T-helper 2 cell treated with Interferon-gamma antibody and Interleukin-4, amounts not matched to agents 100 ng/mL and 5 ng/mL, for 36 hours (primary cell): ENCODE data around the gene NFS1. TPM values are rescaled to one million over a fixed set of nuclear protein-coding genes. Genes with fewer than 3 reads are reported as not detected.

Experiments
- intact Hi-C: fragments of 100-400 bp; cut with micrococcal nuclease; formaldehyde crosslinking; loops from one replicate; pipeline ENCODE4 v1.15.1; 2023
- total RNA-seq: library from RNA; stranded (reverse); gene quantifications from 2 replicates; pipeline ENCODE4 v1.2.3, GENCODE V29; 2022

Gene NFS1
- total RNA-seq, 1 donor from 2014 or later: 30.8 TPM

- intact Hi-C loops: no loop called here
Measured at GRCh38 chr20:35650632-35651031, 48.5 kb downstream of the NFS1 start.

- intact Hi-C loops: no loop called here
Measured at GRCh38 chr20:35648836-35649235, 50.3 kb downstream of the NFS1 start.

DNA sequence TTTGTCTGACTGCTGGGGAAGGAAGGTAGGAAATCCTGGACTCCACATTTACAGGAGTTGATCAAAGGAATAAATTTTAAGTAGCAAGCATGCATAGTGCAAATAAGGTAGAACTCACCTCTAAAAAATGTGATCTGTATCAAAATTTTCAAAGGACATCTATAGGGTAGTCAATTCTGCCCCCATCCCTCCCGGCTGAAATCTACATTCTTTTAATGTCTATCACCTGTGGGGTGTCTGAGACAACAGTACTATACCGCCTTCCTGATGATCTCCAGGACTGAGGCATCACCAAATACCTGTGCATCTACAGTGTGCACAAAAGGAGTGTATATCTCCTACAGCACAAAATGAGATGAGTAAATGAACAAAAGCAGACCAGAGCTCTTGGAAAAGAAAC is 54.3 kb downstream of the NFS1 start:
- intact Hi-C loops: no loop called here

DNA sequence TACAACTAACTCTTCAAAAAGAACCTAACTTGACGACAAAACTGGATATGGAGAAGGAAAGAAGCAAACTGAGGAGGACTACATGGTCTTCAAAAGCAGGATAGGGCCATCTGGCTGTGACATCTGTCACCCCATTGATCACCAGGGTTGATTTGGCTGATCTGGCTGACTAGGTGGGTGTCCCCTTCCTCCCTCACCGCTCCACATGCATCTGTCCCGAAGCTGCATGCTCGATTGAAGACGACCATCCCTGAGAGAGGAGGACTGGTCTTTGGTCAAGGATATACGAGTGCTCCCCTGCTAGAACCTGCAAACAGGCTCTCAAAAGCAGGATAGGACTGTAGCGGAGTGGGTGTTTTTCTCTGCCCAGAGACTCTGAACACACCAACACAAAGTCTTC is 56.1 kb downstream of the NFS1 start:
- intact Hi-C loops: no loop called here

- intact Hi-C loops: no loop called here
Measured at GRCh38 chr20:35641743-35642142, 57.4 kb downstream of the NFS1 start.

- intact Hi-C loops: no loop called here
Measured at GRCh38 chr20:35640724-35641123, 58.4 kb downstream of the NFS1 start.

DNA sequence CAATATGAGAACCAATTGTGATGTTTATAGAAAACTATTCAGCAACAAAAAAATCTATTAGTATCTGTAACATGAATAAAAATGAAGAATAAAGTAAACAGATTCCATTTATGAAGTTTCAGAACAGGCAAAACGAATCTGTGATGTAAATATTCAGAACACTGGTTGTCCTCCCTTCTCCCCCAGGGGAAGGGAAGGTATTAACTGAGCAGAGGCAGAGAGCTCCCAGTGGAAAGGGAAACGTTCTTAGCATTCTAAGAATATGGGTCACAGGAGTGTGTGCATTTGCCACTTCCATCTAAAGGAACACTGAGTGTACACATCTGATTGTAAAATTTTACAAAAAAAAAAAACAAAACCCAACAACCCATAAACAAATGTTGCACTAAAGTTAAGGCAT is 60.4 kb downstream of the NFS1 start:
- intact Hi-C loops: no loop called here

- intact Hi-C loops: no loop called here
Measured at GRCh38 chr20:35637276-35637675, 61.9 kb downstream of the NFS1 start.

DNA sequence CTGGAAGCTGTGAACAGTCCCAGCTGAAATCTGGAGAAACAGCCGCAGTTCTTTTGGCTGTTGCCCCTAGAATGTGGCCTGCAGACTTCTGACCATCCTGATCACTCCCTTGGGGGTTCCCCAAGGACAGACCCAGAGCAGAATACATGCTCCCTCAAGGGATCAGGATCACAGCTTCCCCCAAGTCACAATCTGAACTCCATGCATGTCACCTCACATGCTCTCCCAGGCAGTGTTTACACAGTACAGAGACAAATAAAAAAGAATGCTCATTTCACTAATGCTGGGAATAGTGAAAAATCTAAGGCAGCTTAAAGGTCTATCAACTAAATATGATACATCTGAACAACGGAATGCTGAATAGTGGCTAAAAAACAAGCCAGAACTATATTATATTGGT is 63.1 kb downstream of the NFS1 start:
- intact Hi-C loops: no loop called here

GRCh38 chr20:35635652-35636051 is 63.5 kb downstream of the NFS1 start:
- intact Hi-C loops: no loop called here

DNA sequence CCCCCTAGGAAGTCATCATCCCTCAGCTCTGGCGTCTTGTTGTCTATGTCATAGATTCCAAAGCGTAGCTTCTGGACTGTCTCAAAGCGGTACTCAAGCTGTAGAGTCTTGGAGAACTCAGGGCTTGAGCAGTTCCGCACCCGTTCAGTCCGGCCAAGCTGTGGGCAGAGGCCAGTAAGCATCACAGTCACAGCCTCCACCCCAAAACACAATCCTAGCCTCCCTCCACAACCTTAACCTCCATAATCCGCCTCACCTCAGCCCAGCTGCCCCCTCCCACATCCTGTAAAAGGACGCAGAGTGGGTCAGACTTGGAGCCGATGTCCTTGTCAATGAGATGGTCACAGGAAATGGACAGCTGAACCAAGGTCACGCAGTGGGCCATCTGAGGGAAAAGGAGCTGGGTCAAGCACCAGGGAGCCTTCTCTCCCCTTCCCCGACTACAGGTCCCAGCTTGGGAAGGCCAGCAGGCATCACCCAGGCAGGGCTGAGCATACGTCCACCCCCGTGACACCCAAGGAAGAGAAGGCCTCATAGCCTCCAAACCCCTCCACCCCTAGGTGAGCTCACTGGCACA is 66.5 kb downstream of the NFS1 start:
- intact Hi-C loops: no loop called here

- intact Hi-C loops: no loop called here
Measured at GRCh38 chr20:35630636-35631035, 68.5 kb downstream of the NFS1 start.

DNA sequence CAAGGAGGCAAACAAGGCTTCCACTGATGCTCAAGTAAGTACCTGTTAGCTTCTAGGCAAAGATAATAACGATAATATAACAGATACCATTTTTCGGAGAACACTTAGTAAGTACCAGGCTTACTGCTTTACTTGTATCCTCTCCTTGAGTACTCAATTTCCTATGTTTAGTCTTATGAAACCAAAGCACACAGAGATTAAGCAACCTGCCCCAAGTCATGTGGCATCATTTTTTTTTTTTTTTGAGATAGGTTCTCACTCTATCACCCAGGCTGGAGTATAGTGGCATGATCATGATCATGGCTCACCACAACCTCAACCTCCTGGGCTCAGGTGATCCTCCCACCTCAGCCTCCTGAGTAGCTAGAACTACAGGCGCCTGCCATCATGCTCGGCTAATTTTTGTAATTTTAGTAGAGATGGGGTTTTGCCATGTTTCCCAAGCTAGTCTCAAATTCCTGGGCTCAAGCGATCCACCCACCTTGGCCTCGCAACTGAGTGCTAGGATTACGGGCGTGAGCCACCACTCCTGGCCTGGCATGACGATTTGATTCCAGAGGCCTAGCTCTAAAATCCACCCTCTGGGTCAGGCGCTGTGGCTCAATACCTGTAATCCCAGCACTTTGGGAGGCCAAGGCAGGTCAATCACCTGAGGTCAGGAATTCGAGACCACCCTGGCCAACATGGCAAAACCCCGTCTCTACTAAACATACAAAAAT is 69.6 kb downstream of the NFS1 start:
- intact Hi-C loops: no loop called here

GRCh38 chr20:35627121-35627520 is 72.0 kb downstream of the NFS1 start:
- intact Hi-C loops: no loop called here

DNA sequence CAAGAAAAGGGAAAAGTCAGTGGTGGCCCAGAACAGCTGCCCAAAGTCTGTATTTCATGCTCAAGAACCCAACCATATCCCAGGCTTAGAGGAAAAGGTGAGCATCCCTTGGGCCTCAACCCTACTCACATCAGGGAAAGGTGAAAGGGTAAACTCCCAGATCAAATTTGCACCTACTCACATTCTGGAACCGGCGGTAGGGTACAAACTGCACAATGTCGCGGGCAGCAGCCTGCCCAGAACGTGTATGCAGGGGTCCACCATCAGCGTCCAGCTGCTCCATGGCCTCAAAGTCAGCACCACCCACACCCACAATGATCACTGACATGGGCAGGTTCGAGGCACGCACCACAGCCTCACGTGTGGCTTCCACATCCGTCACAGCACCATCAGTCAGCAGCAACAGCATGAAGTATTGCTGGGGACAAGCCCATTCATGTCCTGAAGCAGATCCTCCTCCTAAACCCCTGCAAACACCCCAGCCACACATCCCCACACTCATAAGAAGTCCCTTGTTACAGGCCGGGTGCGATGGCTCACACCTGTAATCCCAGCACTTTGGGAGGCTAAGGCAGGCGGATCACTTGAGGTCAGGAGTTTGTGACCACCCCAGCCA is 72.7 kb downstream of the NFS1 start:
- intact Hi-C loops: no loop called here

GRCh38 chr20:35625584-35626385 is 73.4 kb downstream of the NFS1 start:
- intact Hi-C loops: no loop called here

DNA sequence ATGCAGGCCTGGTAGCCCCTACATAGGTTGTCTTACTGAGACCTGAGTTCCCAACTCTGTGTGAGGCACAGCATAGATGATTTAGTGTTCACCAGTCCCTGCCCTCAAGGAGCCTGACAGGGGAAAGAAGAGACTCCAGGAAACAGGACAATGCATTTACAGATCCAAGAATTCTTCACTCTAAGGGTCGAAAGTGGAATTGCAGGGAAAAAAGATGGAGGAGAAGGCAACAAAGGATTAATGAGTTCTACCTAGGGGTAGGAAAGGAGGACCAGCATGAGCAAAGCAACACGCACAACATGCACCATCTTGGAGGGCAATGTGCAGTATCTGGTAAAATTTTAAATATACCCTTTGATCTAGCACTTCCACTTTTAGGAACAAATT is 77.6 kb downstream of the NFS1 start:
- intact Hi-C loops: no loop called here

GRCh38 chr20:35620818-35621559 is 78.2 kb downstream of the NFS1 start:
- intact Hi-C loops: no loop called here

GRCh38 chr20:35619196-35620095 is 79.7 kb downstream of the NFS1 start:
- intact Hi-C loops: loop anchor here (1.0 to 10.0 kb wide), 7 partner anchors 120 to 912 kb away; no protein-coding TSS in a partner anchor
